Thyroid gland (tissue), 4 donors: ENCODE data around the gene SAG.

Source experiments
- CTCF ChIP-seq, 6 experiments: fragments of 200-600 bp in 3 of 6; fragments of 450-650 bp in 3 of 6; sonication (generic) in 3 of 6; IDR thresholded peaks; one replicate each; pipeline ENCODE4 v1.5.1; 2016 to 2019; ENCODE audit warnings: antibody characterized with exemption in 6 of 6, mild to moderate bottlenecking in 2 of 6, inconsistent platforms in 1 of 6, moderate library complexity in 1 of 6
- POLR2A ChIP-seq, 2 donors: fragments of 450-650 bp; IDR thresholded peaks; one replicate each; pipeline ENCODE4 v1.6.1; 2017; ENCODE audit warnings: antibody characterized with exemption in 2 of 2, mild to moderate bottlenecking in 2 of 2, moderate library complexity in 1 of 2

- TF ChIP-seq POLR2A (IDR thresholded peaks at IDR 0.05) (no peak), CTCF (IDR thresholded peaks at IDR 0.05) (no peak)
Measured at GRCh38 chr2:233379441-233379840, 71.8 kb downstream of the SAG start.
